HUES64 (cell line): Measurements from ENCODE around the gene WDFY2.
"Not testable (repeated sequence)": the region's sequence is repeated elsewhere in the genome, so short reads cannot be mapped to it uniquely, and the experiment has no call there.

ENCODE experiments used
- H3K27ac ChIP-seq: 2 replicates; pipeline ENCODE4 v1.7.0; 2013; ENCODE audit warnings: low read depth, low read length, inconsistent platforms
- H3K27me3 ChIP-seq: 2 replicates; pipeline ENCODE4 v1.6.1; 2013; ENCODE audit warnings: mild to moderate bottlenecking, low read length; ENCODE audit not compliant: insufficient read depth
- H3K36me3 ChIP-seq: 2 replicates; pipeline ENCODE4 v1.6.1; 2013; ENCODE audit warnings: mild to moderate bottlenecking, low read length; ENCODE audit not compliant: insufficient read depth
- H3K4me1 ChIP-seq: 2 replicates; pipeline ENCODE4 v1.6.1; 2013; ENCODE audit warnings: mild to moderate bottlenecking, low read length, moderate library complexity; ENCODE audit not compliant: insufficient read depth
- H3K4me3 ChIP-seq: 2 replicates; pipeline ENCODE4 v1.5.1; 2013; ENCODE audit warnings: mild to moderate bottlenecking, low read length, moderate library complexity
- H3K9ac ChIP-seq: 2 replicates; pipeline ENCODE4 v1.6.1; 2013; ENCODE audit warnings: mild to moderate bottlenecking, low read depth, low read length
- H3K9me3 ChIP-seq: 2 replicates; pipeline ENCODE4 v1.6.1; 2013; ENCODE audit warnings: low read depth, low read length; ENCODE audit not compliant: insufficient read depth
- WGBS: fragments of 150-250, 120-280 bp; methylation state at CpG from one replicate; pipeline ENCODE4 v1.1.7; 2013; ENCODE audit warnings: missing lambda C conversion rate; 5-methylcytosine and 5-hydroxymethylcytosine counted together

The WDFY2 gene

DNA sequence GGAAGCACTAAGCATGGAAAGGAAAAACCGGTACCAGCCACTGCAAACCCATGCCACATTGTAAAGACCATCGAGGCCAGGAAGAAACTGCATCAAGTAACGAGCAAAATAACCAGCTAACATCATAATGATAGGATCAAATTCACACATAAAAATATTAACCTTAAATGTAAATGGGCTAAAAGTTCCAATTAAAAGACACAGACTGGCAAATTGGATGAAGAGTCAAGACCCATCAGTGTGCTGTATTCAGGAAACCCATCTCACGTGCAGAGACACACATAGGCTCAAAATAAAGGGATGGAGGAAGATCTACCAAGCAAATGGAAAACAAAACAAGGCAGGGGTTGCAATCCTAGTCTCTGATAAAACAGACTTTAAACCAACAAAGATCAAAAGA, 15.3 kb upstream of the WDFY2 start:
- not testable (repeated sequence) for H3K27ac ChIP-seq, H3K4me3 ChIP-seq, H3K4me1 ChIP-seq, H3K9ac ChIP-seq, H3K27me3 ChIP-seq, H3K36me3 ChIP-seq
- WGBS, result 79% methylated on average over 2 of the region's 4 CpGs
- H3K9me3 ChIP-seq, result peaks cover 14% of the 10 kb centered on the region; the same call in 1 of the 2 replicates

DNA sequence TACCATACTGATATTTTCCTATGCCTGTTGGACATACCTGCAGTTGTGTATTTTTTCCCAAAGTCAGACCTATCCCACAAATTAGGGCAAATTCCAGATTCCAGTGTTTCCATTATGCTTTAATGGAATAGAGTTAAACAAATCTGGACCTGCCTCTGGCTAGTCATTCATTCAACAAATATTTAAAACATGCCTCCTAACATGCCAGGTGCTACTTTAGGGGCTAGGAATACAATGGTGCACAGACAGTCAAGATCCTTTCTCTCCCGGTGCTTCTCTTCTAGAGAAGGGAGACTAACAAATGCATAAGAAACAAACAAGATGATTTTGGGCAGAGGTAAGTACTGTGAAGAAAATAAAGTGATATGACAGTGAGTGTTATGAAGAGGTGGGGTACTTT, 7.5 kb upstream of the WDFY2 start:
- no peaks in the 10 kb centered on the region for H3K27me3 ChIP-seq
- no peaks in the 10 kb centered on the region for H3K4me1 ChIP-seq
- H3K4me3 ChIP-seq, result no peak overlapping the region
- no peak overlapping the region for H3K9ac ChIP-seq
- H3K36me3 ChIP-seq, result no peaks in the 10 kb centered on the region
- no peaks in the 10 kb centered on the region for H3K9me3 ChIP-seq
- H3K27ac ChIP-seq, result no peak overlapping the region
- 100% methylated on average over 1 of the region's 1 CpG for WGBS

DNA sequence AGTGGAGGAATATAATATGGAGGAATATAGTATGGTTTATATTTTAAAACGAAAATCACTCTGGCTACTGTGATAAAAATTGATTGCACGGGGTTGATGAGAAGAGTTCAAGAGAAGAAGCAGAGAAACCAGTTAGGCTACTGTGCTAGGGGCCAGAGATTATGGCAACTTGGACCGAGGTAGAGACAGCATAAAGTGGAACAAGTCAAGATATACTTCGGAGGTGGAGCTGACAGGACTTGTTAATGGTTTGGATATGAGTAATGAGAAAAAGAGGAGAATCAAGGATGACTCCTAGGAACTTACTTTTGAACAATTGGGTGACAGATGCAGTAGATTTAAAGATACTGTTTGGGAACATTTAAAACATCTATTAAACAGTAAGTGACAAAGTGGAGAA, 6.6 kb upstream of the WDFY2 start:
- no peaks in the 10 kb centered on the region for H3K4me1 ChIP-seq
- H3K4me3 ChIP-seq, result no peak overlapping the region
- H3K9me3 ChIP-seq, result no peaks in the 10 kb centered on the region
- H3K27ac ChIP-seq, result no peak overlapping the region
- H3K27me3 ChIP-seq, result no peaks in the 10 kb centered on the region
- no peaks in the 10 kb centered on the region for H3K36me3 ChIP-seq
- no peak overlapping the region for H3K9ac ChIP-seq
- WGBS, result 91% methylated on average over 4 of the region's 4 CpGs

DNA sequence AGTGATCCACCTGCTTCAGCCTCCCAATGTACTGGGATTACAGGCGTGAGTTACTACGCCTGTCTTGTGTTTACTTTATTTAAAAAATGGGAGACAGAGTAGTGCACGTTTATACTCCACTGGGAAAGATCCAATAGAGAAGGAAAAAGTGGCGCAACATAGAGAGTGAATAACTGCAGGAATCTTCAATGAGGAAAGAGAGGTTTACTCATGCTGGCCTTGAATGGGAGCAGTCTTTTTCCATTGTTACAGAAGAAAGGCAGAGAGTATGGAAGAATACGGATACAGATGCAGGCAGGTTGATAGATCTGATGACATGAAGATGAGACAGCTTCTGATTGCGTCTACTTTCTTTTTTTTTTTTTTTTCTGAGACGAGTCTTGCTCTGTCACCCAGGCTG, 4.6 kb upstream of the WDFY2 start:
- no peak overlapping the region for H3K9ac ChIP-seq
- no peaks in the 10 kb centered on the region for H3K27me3 ChIP-seq
- peaks cover 5% of the 10 kb centered on the region; the same call in 1 of the 2 replicates for H3K4me1 ChIP-seq
- no peaks in the 10 kb centered on the region for H3K9me3 ChIP-seq
- 90% methylated on average over 7 of the region's 7 CpGs for WGBS
- no peaks in the 10 kb centered on the region for H3K36me3 ChIP-seq
- H3K4me3 ChIP-seq, result no peak overlapping the region
- no peak overlapping the region for H3K27ac ChIP-seq

DNA sequence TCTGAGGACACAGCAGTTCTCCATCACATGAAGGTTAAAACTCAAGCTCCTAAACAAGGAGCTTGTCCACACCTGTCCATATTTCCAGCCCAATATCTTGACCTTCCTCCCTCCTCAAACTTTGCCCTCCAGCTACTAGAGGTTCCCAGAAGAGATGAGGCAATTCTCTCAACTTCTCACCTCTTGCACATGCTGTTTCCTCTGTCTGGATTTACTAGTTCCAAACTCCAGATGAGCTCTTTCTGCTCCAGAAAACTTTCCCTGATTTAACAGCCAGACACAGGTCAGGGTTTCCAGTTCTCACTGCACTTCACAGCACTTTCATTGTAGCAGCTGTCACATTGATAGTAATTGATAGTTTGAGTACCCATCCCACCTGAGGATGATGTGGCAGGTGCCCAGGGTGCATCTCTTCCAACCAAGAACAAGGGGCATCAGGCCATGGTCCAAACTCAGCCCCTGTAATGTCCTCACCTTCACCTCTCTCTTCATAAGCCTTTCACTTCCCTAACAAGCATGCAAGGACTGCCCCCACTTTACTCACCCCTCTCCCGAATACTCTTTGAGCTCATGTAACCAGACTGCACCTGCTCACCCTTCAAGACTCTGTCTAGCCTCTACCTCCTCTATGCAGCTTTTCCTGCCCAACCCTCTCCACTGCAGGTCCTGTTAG, 3.0 kb upstream of the WDFY2 start:
- no peak overlapping the region for H3K4me3 ChIP-seq
- no peaks in the 10 kb centered on the region for H3K27me3 ChIP-seq
- 90% methylated on average over 1 of the region's 1 CpG for WGBS
- H3K9ac ChIP-seq, result no peak overlapping the region
- H3K27ac ChIP-seq, result no peak overlapping the region
- H3K9me3 ChIP-seq, result no peaks in the 10 kb centered on the region
- peaks cover 11% of the 10 kb centered on the region for H3K4me1 ChIP-seq
- no peaks in the 10 kb centered on the region for H3K36me3 ChIP-seq

DNA sequence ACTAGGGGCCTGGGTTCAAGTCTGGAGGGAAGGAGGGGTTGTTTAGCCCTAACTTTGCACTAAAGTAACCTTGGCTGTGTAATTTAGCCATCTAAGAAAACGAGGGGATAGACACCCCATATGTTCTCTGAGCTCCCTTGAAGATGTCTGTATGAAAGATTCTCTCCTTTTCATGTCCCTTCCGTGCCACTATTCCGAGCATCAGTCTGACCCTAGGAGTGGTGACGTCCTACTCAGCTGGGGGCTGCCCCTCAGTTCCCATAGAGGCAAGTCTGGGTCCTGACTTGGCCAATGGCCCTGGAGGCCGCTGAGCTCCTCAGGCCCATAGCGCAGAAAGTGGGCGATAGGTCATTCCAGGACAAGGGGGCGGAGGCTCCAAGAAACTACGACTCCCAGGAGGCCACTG, 790 bp upstream of the WDFY2 start:
- no peaks in the 10 kb centered on the region for H3K36me3 ChIP-seq
- no peaks in the 10 kb centered on the region for H3K27me3 ChIP-seq
- WGBS, result 25% methylated on average over 9 of the region's 9 CpGs
- H3K27ac ChIP-seq, result peak overlapping the region; percentile 90; the same call in 1 of the 2 replicates
- peak overlapping the region; percentile 60 for H3K9ac ChIP-seq
- H3K4me1 ChIP-seq, result peaks cover 33% of the 10 kb centered on the region
- H3K4me3 ChIP-seq, result peak overlapping the region; percentile 77
- H3K9me3 ChIP-seq, result no peaks in the 10 kb centered on the region

DNA sequence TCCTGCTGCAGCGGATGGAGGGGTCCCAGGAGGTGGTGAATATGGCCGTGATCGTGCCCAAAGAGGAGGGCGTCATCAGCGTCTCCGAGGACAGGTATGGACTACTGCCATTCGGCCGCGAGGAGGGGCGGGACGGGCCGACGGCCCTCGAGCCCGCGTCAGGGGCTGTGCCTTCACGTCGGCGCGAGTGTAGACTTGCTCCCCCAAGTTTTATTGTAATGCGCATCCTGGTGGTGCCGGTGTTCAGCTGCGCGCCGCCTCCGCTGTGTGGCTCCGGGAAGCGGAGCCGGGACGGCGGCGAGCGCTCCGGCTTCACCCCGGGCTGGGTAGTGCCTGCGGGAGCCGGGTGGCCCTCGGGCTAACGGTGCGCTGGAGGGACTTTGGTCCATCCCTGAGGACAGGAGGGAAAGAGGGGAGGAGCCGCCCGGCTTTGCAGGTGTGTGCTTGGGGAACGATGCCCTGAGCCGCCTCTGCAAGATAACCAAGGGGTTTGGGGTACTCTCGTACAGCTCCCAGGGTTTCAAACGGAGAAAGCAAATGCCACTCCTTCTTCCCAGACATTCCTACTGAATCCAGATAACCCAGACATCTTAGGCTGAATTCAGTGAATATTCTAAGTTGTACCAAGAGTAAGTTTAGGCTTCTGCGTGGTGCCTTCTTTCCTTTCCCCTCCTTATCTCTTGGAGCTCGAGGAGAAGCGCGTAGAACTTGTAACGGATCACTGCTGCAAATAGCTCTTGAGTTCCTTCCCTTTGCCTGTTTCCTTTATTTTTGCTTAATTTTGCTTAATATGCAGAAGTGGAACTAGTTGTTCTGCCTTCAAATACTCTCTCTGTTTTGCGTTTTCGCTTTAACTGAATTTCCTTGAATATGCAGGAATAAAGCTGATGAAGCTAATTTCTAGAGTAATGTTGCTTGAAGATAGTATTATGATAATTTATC, 740 bp downstream of the WDFY2 start:
- H3K9ac ChIP-seq, result peak overlapping the region; percentile 84
- 1% methylated on average over 53 of the region's 53 CpGs for WGBS

DNA sequence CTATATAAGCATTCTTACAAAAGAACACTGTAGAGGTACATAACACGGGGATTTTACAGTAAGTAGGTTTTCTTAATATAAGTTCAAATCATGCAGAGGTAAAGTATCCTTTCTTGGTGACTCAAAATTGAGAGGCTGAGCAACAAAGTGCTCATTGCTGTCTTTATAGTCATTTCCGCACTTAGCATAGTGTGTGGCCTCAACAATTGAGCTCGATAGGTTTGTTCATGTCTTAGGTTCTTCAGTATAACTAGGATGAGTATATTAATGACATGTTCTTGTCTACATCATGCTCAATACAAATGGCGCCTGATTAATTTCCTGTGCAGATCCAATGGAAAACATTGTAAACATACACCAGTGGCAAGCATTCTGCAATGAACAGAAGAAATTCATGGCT, 1.4 kb downstream of the WDFY2 start:
- peaks cover 55% of the 10 kb centered on the region for H3K4me1 ChIP-seq
- H3K36me3 ChIP-seq, result no peaks in the 10 kb centered on the region
- H3K27ac ChIP-seq, result no peak overlapping the region
- no peaks in the 10 kb centered on the region for H3K27me3 ChIP-seq
- peak overlapping the region; percentile 77 for H3K4me3 ChIP-seq
- peak overlapping the region; percentile 84; the same call in 1 of the 2 replicates for H3K9ac ChIP-seq
- no peaks in the 10 kb centered on the region for H3K9me3 ChIP-seq
- 58% methylated on average over 4 of the region's 4 CpGs for WGBS

More for the DNA sequence above, 740 bp downstream of the WDFY2 start:
- Histone ChIP-seq H3K27ac (peak overlapping the region; percentile 96), H3K9me3 (no peaks in the 10 kb centered on the region), H3K36me3 (no peaks in the 10 kb centered on the region), H3K27me3 (no peaks in the 10 kb centered on the region), H3K4me3 (peak overlapping the region; percentile 77), H3K4me1 (peaks cover 48% of the 10 kb centered on the region)

DNA sequence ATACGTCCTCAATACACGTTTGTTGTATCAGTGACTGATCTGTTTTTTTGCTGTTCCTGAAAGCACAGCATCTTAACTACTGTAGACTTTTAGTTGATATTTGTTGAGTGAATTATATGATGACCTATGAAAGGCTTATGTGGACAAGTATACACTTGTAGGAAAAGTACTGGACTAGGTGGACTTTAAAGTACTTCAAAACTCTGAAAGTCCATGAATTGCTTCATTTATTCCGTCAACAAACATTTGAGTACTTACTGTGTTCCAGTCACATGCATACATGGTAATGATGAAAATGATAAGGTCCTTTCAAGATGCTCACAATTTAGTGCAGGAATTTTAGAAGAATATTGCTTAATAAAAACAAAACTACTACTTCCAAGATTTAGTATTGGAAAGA, 3.1 kb downstream of the WDFY2 start:
- Histone ChIP-seq H3K27ac (no peak overlapping the region), H3K27me3 (no peaks in the 10 kb centered on the region), H3K9ac (no peak overlapping the region), H3K9me3 (no peaks in the 10 kb centered on the region), H3K4me3 (peak overlapping the region; percentile 5; the same call in 1 of the 2 replicates), H3K4me1 (peaks cover 69% of the 10 kb centered on the region), H3K36me3 (no peaks in the 10 kb centered on the region)
- whole genome bisulfite sequencing, result 81% methylated on average over 2 of the region's 3 CpGs

DNA sequence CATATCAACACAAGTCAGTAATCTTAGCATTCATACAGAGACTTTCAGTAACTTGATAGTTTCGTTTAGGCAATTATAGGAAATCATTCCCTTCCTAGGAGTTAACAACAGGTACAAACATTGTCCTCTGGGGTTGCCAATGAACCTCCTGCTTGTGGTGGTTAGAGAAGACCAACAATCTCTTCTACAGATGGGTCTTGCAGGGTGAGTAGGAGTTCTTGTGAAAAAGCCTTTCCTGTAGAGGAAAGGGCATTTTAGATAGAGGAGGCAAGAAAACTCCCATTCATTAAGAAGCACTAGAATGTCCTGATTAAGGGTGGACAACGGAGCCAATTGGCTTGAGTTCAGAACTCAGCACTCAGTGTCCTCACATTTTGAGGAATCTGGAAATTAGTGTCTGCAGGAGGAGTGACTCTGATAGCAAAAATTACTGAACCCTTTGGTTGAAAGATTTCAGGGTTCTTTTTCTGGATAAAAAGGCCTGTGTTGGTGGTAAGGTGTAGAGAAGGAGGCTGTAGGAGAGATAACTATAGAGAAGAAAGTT, 4.2 kb downstream of the WDFY2 start:
- WGBS, result 77% methylated on average over 2 of the region's 2 CpGs

DNA sequence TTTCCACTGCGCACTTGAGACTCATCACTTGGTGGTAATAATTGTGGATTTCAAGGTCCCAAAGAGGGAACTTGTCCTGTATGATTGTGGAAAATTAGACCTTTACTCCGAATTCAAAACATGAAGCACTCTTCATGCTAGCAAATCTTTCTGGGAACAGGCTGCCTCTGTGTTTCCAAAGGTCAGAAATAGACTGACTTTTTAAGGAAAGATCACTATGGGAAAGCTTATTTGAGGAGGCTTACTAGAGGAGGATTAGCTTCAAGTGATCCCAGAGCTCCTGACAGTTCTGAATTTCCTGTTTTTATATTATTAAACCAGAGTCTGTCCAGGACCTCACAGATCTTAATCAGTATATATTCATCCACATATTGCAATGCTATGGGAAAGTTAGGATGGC, 5.5 kb downstream of the WDFY2 start:
- no peaks in the 10 kb centered on the region for H3K9me3 ChIP-seq
- H3K27me3 ChIP-seq, result no peaks in the 10 kb centered on the region
- no peak overlapping the region for H3K9ac ChIP-seq
- peak overlapping the region; percentile 33; the same call in 1 of the 2 replicates for H3K27ac ChIP-seq
- no peaks in the 10 kb centered on the region for H3K36me3 ChIP-seq
- 100% methylated on average over 2 of the region's 2 CpGs for WGBS
- peaks cover 69% of the 10 kb centered on the region for H3K4me1 ChIP-seq
- no peak overlapping the region for H3K4me3 ChIP-seq

More for the DNA sequence above, 4.2 kb downstream of the WDFY2 start:
- peaks cover 64% of the 10 kb centered on the region for H3K4me1 ChIP-seq
- no peaks in the 10 kb centered on the region for H3K27me3 ChIP-seq
- H3K4me3 ChIP-seq, result peak overlapping the region; percentile 29
- peak overlapping the region; percentile 80 for H3K27ac ChIP-seq
- H3K9ac ChIP-seq, result peak overlapping the region; percentile 15; the same call in 1 of the 2 replicates
- no peaks in the 10 kb centered on the region for H3K36me3 ChIP-seq
- no peaks in the 10 kb centered on the region for H3K9me3 ChIP-seq
